GM19397 (cell line): ENCODE results near the gene TEX261.

Source experiments
- ATAC-seq: cut with Tn5 transposase; IDR thresholded peaks from one replicate; pipeline ENCODE4 v1.9.1; 2021; ENCODE audit warnings: mild to moderate bottlenecking, moderate library complexity; ENCODE audit not compliant: unreplicated experiment

TEX261 gene

DNA sequence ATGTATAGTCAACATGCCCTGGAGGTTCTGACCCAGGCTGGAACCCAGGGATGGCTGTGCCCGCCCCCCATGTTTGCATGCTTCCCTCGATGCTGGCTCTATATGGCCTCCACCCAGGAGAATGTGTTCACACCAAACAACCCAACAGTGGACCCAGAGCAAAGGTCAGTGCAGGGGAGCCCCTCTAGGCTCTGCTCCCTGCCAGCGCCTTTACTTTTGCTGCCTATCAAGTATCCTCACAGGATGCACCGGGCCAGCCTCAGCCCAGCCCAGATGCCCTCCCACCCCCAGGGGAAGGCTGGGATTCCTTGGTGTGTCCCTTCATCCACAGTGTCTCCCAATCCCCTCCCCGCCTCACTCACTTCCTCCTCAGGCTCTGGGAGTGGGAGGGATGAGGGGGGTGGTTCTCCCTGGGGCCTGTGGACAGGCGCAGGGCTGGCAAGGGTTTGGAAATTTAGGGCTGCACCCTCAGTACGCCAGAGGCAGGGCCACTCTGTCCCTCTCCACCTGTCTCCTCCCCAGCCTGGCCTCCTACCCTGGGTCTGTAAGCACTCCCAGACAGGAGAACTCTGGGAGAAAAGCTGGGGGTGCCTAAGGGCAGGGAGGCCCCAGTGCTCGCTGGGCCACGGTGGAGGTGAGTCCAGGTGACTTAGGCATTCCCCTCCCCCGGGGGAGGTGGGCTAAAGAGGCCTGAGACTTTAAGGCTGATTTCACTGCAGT is 56.6 kb downstream of the TEX261 start:
- no peak for ATAC-seq

GRCh38 chr2:70936979-70937811 is 57.5 kb downstream of the TEX261 start:
- ATAC-seq = no peak

GRCh38 chr2:70936165-70936978 is 58.3 kb downstream of the TEX261 start:
- no peak for ATAC-seq
